Body of pancreas (tissue), 2 donors: ENCODE data around the gene JADE3. TPM values are rescaled to one million over a fixed set of nuclear protein-coding genes. Genes with fewer than 3 reads are reported as not detected.

Experiments
- small RNA-seq: library from RNA; depleted of rRNA; stranded (forward); fragments of <200 nt; gene quantifications from one replicate; pipeline ENCODE3, GENCODE V24; 2016
- total RNA-seq, 2 donors: library from RNA; depleted of rRNA; stranded (reverse); fragments of >200 nt; gene quantifications; one replicate each; pipeline ENCODE4 v1.1.0, GENCODE V29; 2016

JADE3 gene
- total RNA-seq, 2 donors from 2014 or later: 2.3 to 9.3 TPM

Small RNAs within 50 kb of the gene (small RNA-seq; reads per million reads assigned to genes)
- gene RNU6-1189P: not detected

Other genes with a start within 250 kb of the JADE3 start
- gene SLC9A7, start 153.3 kb upstream of the JADE3 start, total RNA-seq: 1 to 10 TPM; 6.2 to 7.6 TPM
- gene RP2, start 75.4 kb upstream of the JADE3 start, total RNA-seq: 1 to 10 TPM in 1 of 2 donors, under 1 TPM in 1; 0.99 to 5.7 TPM
- 10 to 100 TPM; 20.8 to 21.5 TPM for gene RGN, start 166.0 kb downstream of the JADE3 start, total RNA-seq
- gene NDUFB11, start 232.3 kb downstream of the JADE3 start, total RNA-seq: 10 to 100 TPM; 66.7 to 80.1 TPM
- gene RBM10, start 232.8 kb downstream of the JADE3 start, total RNA-seq: 10 to 100 TPM; 16.1 to 29.0 TPM